GM06990 (cell line): ENCODE results near the gene KDM6B.

Experiments used
- DNase-seq: peaks from one replicate; pipeline ENCODE4 v3.0.0-alpha.2; 2011; ENCODE audit not compliant: insufficient read length; ENCODE audit errors: extremely low read depth
- H3K27me3 ChIP-seq: replicated peaks from 2 replicates; pipeline ENCODE4 v1.6.0; 2011; ENCODE audit warnings: low read length; ENCODE audit not compliant: control insufficient read depth, insufficient read depth
- H3K36me3 ChIP-seq: 2 replicates; pipeline ENCODE4 v1.5.1; 2011; ENCODE audit warnings: low read length; ENCODE audit not compliant: control insufficient read depth, insufficient read depth
- H3K4me3 ChIP-seq: replicated peaks from 2 replicates; pipeline ENCODE4 v1.5.1; 2011; ENCODE audit warnings: low read depth, mild to moderate bottlenecking, control low read depth, low read length
- TF ChIP-seq, protein P1 (sequence below): IDR thresholded peaks from 2 replicates; pipeline ENCODE4 v1.5.1; 2011; ENCODE audit warnings: low read length, control low read depth, mild to moderate bottlenecking, inconsistent platforms; ENCODE audit not compliant: insufficient read depth, poor library complexity, severe bottlenecking

KDM6B gene

GRCh38 chr17:7837408-7838088 is 3.5 kb downstream of the KDM6B start:
- DNase-seq = no peak
- TF ChIP-seq, protein P1, sequence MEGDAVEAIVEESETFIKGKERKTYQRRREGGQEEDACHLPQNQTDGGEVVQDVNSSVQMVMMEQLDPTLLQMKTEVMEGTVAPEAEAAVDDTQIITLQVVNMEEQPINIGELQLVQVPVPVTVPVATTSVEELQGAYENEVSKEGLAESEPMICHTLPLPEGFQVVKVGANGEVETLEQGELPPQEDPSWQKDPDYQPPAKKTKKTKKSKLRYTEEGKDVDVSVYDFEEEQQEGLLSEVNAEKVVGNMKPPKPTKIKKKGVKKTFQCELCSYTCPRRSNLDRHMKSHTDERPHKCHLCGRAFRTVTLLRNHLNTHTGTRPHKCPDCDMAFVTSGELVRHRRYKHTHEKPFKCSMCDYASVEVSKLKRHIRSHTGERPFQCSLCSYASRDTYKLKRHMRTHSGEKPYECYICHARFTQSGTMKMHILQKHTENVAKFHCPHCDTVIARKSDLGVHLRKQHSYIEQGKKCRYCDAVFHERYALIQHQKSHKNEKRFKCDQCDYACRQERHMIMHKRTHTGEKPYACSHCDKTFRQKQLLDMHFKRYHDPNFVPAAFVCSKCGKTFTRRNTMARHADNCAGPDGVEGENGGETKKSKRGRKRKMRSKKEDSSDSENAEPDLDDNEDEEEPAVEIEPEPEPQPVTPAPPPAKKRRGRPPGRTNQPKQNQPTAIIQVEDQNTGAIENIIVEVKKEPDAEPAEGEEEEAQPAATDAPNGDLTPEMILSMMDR = no peak
- Histone ChIP-seq H3K4me3 (peak overlapping the region; percentile 81), H3K36me3 (no peaks in the 10 kb centered on the region; the same call in 1 of the 2 replicates), H3K27me3 (no peaks in the 10 kb centered on the region)

DNA sequence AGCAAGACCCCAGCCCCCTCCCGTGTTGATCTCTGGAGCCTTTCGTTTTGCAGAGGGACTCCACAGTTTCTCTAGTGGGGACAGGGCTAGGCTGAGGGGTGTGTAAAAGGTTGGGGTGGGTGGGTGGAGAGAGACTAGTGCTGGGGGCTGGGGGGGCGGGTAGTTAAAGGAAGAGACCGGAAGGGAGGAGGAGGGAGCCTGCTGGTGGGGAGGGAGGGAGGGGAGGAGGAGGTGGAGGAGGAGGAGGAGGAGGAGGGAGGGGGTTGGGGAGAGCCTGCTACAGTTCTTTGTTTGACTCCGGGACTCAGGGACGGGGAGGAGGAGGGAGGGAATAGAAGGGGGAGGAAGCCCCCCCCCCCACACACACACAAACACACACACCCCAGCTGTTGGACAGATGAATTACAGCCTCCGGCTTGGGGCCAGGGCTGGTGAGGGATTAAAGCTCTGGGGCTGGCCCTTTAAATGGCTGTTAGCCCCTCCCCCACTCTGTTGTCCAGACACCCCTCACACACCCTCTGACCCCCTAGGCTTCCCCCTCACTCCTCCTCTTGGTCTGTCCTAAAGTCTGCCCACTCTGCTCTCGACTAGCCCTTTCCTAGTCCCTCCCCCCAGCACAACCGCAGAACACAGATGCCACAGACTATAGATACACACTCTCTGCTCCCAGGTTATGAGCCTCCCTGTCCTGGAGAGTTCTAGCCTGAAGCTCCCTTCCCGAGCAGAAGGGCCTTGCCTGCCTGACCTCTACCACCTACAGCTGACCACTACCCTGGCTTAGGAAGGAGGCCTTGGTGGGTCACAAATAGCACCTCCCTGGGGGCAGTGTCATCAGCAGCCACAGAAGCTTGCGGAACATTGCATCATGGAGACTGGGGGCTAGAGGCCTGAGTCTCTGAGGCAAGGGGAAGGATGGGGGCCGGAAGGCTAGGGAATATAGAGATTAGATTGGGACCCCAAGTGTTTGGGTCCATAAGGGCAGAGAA is 4.4 kb downstream of the KDM6B start:
- DNase-seq = no peak
- peak overlapping the region; percentile 81 for H3K4me3 ChIP-seq
- H3K36me3 ChIP-seq = no peaks in the 10 kb centered on the region; the same call in 1 of the 2 replicates
- H3K27me3 ChIP-seq = no peaks in the 10 kb centered on the region
- TF ChIP-seq, protein P1 = no peak

- Histone ChIP-seq H3K4me3 (no peak overlapping the region), H3K36me3 (no peaks in the 10 kb centered on the region; the same call in 1 of the 2 replicates), H3K27me3 (no peaks in the 10 kb centered on the region)
- no peak for DNase-seq
- TF ChIP-seq, protein P1 = no peak
Observed at GRCh38 chr17:7839190-7839875, 5.3 kb downstream of the KDM6B start.

DNA sequence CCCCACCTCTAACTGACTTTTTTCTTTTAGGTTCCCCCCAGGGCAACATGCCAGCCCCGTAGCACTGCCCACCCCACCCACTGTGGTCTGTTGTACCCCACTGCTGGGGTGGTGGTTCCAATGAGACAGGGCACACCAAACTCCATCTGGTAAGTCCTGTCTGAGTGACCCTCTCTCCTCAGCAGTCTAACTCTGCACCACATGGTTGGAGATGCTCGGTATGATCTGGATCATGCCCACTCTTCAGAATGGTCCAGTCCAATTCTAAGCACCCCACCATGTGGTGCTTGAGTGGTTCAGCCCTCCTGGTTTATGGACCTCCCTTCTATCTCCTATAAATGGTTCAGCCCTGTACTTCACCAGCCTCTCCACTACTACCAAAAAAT is 5.9 kb downstream of the KDM6B start:
- no peak for DNase-seq
- TF ChIP-seq, protein P1 = no peak
- no peaks in the 10 kb centered on the region; the same call in 1 of the 2 replicates for H3K36me3 ChIP-seq
- H3K27me3 ChIP-seq = no peaks in the 10 kb centered on the region
- no peak overlapping the region for H3K4me3 ChIP-seq

DNA sequence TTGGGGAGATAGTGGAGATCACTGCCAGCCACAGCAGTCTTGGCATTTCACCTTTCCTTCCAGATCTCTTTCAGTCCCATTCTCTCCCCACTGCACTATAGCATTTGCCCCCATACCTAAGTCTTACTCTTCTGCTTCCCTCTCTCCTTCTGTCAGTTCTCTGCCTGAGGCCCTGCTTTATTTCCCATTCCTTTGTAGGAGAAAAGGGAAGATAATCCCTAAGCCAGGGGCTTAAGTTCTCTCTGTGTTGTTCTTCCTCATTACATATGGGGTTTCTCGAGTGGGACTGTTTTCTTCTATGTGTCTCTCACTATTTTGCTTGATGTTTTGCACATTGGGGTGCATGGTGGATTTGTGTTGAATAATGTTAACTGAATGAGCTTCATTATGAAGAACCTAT is 6.4 kb downstream of the KDM6B start:
- no peak overlapping the region for H3K4me3 ChIP-seq
- TF ChIP-seq, protein P1 = no peak

More for the DNA sequence above, 6.4 kb downstream of the KDM6B start:
- DNase-seq = no peak
- no peaks in the 10 kb centered on the region; the same call in 1 of the 2 replicates for H3K36me3 ChIP-seq
- H3K27me3 ChIP-seq = no peaks in the 10 kb centered on the region
